ENCODE measurements around the gene PCNX1.

PCNX1 gene

DNA sequence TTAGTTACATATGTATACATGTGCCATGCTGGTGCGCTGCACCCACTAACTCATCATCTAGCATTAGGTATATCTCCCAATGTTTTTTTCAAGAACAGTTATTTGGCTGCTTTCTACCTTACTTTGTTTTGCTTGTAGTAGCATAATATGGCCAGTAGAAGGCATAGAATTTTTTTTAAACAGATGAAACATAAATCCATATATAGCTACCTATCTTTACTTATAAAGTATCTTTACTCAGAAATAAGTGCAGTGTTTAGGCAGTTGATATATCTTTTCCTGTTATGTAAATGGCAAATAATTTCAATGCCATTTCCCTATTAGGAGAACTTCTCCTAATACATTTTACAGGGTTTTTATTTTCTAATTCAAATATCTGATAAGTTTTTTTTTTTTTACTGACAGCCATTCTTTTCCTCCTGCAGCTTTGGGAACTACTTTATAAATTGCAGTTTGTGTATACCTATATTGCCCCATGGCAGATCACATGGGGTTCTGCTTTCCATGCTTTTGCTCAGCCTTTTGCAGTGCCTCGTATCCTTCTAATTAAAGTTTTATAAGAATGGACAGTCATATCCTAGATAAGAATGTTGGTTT, 143.1 kb downstream of the PCNX1 start:
- no peak for DNase-seq (ENCODE audit: extremely low read depth, low read depth)
- TF ChIP-seq, protein P1, sequence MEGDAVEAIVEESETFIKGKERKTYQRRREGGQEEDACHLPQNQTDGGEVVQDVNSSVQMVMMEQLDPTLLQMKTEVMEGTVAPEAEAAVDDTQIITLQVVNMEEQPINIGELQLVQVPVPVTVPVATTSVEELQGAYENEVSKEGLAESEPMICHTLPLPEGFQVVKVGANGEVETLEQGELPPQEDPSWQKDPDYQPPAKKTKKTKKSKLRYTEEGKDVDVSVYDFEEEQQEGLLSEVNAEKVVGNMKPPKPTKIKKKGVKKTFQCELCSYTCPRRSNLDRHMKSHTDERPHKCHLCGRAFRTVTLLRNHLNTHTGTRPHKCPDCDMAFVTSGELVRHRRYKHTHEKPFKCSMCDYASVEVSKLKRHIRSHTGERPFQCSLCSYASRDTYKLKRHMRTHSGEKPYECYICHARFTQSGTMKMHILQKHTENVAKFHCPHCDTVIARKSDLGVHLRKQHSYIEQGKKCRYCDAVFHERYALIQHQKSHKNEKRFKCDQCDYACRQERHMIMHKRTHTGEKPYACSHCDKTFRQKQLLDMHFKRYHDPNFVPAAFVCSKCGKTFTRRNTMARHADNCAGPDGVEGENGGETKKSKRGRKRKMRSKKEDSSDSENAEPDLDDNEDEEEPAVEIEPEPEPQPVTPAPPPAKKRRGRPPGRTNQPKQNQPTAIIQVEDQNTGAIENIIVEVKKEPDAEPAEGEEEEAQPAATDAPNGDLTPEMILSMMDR (IDR thresholded peaks at IDR 0.05; ENCODE audit: low read depth, low read length) = peak; percentile 27

DNA sequence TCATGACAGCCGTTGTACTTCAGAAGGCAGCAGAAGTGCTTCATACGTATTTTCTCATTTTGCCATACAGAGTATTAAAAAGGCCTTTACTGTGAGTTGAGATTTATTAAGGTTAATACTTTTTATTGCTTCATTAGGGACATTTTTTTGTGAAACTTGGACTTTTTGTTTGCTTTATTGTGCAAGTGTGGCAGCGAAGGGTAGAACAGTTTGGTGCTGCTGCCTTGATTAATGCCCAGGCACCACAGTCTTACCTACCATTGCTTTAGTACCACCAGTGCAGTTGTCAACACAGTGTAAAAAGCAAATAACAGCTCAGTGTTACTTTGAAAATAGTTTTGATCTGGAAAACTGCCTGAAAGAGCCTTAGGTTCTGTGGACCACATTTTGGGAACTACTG, 147.4 kb downstream of the PCNX1 start:
- TF ChIP-seq, protein P1 (IDR thresholded peaks at IDR 0.05; ENCODE audit: low read depth, low read length) = no peak
- DNase-seq (ENCODE audit: extremely low read depth, low read depth) = no peak

DNA sequence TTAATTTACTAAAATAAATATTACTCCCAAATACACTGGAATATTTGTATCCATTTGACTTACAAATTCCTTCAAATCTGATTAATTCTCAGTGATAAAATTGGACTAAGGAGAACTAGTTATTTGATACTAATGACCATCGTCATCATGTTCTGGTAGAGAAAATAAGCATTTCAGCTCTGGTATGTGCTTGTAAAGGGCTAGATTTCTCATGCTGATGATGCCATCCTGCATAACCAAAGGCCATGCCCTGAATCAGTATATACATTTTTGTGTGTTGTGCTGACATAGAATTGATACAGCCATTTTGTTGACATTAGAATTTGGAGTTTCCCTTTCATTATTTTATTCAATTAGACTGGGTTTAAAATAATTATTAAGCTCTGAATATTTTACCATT, 148.9 kb downstream of the PCNX1 start:
- TF ChIP-seq, protein P1 (IDR thresholded peaks at IDR 0.05; ENCODE audit: low read depth, low read length) = no peak
- no peak for DNase-seq (ENCODE audit: extremely low read depth, low read depth)

DNA sequence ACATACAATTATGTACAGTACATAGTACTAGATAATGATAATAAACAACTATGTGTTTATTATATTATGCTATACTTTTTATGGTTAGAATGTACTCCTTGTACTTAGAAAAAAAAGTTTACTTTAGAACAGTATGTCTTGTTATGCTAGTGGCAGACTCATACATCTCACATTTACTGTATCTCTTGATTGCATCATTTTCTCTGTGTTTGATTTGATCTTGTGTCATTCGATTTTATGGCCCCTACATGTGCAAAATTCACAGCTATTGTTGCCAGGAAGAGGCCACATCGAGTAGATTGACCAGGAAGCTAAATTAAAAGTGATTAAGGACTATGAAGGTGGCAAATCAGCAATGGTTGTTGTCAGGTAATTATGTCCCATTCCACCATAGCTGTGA, 153.0 kb downstream of the PCNX1 start:
- DNase-seq (ENCODE audit: extremely low read depth, low read depth) = no peak
- TF ChIP-seq, protein P1 (IDR thresholded peaks at IDR 0.05; ENCODE audit: low read depth, low read length) = no peak

DNA sequence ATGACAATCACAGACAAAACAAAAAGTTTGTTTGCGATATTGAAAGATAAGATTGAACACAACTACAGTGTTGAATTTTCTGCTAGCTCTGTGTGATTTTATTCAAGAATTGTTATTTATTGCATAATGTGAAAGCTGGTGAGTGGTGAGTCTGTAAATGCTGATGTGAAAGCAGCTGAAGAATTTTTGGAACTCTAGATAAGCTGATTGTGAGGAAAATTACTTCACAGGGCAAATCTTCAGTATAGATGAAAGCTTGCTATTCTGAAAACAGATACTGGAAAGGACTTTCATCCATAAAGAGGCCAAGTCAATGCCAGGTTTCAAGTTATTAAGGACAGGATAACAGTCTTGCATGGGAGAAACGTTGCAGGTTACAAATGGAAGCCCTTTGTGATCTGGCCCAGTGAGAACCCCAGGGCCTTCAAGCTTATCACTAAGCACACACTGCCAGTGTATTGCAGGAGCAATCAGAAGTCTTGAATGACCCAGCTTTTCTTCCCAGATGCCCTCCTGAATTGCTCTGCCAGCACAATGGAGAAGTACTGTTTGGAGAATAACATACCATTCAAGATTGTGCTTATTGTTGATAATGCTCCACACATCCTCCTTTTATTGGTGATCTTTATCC, 153.7 kb downstream of the PCNX1 start:
- TF ChIP-seq, protein P1 (IDR thresholded peaks at IDR 0.05; ENCODE audit: low read depth, low read length) = no peak
- no peak for DNase-seq (ENCODE audit: extremely low read depth, low read depth)

DNA sequence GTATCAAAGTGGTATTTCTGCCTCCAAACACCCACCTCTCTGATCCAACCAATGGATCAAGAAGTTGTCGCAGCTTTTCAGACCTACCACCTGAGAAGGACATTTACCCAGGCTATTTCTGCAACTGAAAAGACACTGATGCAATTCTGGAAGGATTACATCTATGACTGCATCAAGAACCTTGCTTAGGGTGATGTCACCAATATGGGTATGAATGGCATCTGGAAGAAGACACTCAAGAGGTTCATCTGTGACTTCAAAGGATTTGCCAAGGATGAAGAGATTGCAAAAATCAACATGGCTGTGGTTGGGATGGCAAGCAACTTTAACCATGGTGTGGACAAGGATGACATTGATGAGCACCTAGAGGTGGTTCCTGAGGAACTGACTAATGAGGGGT, 154.2 kb downstream of the PCNX1 start:
- DNase-seq (ENCODE audit: extremely low read depth, low read depth) = no peak
- TF ChIP-seq, protein P1 (IDR thresholded peaks at IDR 0.05; ENCODE audit: low read depth, low read length) = no peak

DNA sequence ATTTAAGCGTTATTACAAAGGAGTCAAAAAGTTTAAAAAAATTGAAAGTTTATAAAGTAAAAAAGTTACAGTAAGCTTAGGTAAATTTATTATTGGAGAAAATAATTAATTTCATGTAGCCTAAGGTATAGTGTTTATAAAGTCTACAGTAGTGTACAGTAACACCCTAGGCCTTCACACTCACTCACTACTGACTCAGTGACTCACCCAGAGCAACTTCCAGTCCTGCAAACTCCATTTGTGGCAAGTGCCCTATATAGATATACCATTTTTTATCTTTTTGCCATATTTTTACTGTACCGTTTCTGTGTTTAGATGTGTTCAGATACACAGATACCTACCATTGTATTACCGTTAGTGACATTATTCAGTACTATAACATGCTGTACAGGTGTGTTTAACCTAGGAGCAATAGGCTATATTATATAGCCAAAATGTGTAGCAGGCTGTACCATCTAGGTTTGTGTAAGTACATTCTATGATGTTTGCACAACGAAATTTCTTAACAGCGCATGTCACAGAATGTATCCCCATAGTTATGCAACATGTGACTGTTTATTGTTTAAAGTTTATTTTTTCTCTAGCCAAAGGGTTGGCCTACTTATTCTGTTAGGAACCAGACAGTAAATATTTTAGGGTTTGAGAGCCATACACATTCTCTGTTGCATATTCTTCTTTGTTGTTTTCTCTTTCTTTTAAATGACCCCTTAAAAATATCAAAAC, 155.5 kb downstream of the PCNX1 start:
- TF ChIP-seq, protein P1 (IDR thresholded peaks at IDR 0.05; ENCODE audit: low read depth, low read length) = no peak
- no peak for DNase-seq (ENCODE audit: extremely low read depth, low read depth)

All from AG09319 (cell line).